Stimulated activated memory B cell treated with anti-CD40 and anti-IgM and Interleukin-4, amounts not matched to agents 10 μg/mL and 1 μg/mL and 100 μg/mL, for 72 hours (primary cell): ENCODE data around the gene ANKRD12.
A peak's percentile ranks its signal among the peaks of the same experiment; 100 is the strongest.

Source experiments
- ATAC-seq: fragments of 150-1000 bp; cut with Tn5 transposase; 2 replicates; pipeline ENCODE4 v1.10.0; 2021
- H3K27ac Mint-ChIP-seq: one replicate; pipeline ENCODE4 v1.8.0; 2022; ENCODE audit warnings: mild to moderate bottlenecking, mixed read lengths
- H3K27me3 Mint-ChIP-seq: one replicate; pipeline ENCODE4 v1.8.0; 2022; ENCODE audit warnings: mixed read lengths
- H3K36me3 Mint-ChIP-seq: one replicate; pipeline ENCODE4 v1.8.0; 2022; ENCODE audit warnings: mixed read lengths
- H3K4me1 Mint-ChIP-seq: one replicate; pipeline ENCODE4 v1.8.0; 2022; ENCODE audit warnings: mixed read lengths
- H3K4me3 Mint-ChIP-seq: one replicate; pipeline ENCODE4 v1.8.0; 2022; ENCODE audit warnings: mild to moderate bottlenecking, moderate library complexity, mixed read lengths
- H3K9me3 Mint-ChIP-seq: one replicate; pipeline ENCODE4 v1.8.0; 2022; ENCODE audit warnings: mixed read lengths

The ANKRD12 gene

GRCh38 chr18:9175115-9175514, 38.5 kb downstream of the ANKRD12 start:
- Mint-ChIP-seq H3K4me1 (peaks cover 73% of the 10 kb centered on the region), H3K4me3 (no peak overlapping the region), H3K27ac (peak overlapping the region; percentile 35), H3K27me3 (no peaks in the 10 kb centered on the region), H3K9me3 (peaks cover 6% of the 10 kb centered on the region), H3K36me3 (peaks cover 38% of the 10 kb centered on the region)
- ATAC-seq: no peak

GRCh38 chr18:9177031-9177430, 40.5 kb downstream of the ANKRD12 start:
- Mint-ChIP-seq H3K27ac (no peak overlapping the region), H3K36me3 (peaks cover 28% of the 10 kb centered on the region), H3K4me1 (peaks cover 76% of the 10 kb centered on the region), H3K4me3 (no peak overlapping the region), H3K27me3 (no peaks in the 10 kb centered on the region), H3K9me3 (peaks cover 3% of the 10 kb centered on the region)
- no peak for ATAC-seq

GRCh38 chr18:9177466-9177865, 40.9 kb downstream of the ANKRD12 start:
- no peaks in the 10 kb centered on the region for H3K27me3 Mint-ChIP-seq
- peaks cover 31% of the 10 kb centered on the region for H3K36me3 Mint-ChIP-seq
- H3K27ac Mint-ChIP-seq: no peak overlapping the region
- no peak overlapping the region for H3K4me3 Mint-ChIP-seq
- ATAC-seq: no peak
- peaks cover 3% of the 10 kb centered on the region for H3K9me3 Mint-ChIP-seq
- peaks cover 73% of the 10 kb centered on the region for H3K4me1 Mint-ChIP-seq

GRCh38 chr18:9178557-9178956, 42.0 kb downstream of the ANKRD12 start:
- H3K27me3 Mint-ChIP-seq: no peaks in the 10 kb centered on the region
- peaks cover 41% of the 10 kb centered on the region for H3K36me3 Mint-ChIP-seq
- ATAC-seq: no peak
- peaks cover 3% of the 10 kb centered on the region for H3K9me3 Mint-ChIP-seq
- peaks cover 73% of the 10 kb centered on the region for H3K4me1 Mint-ChIP-seq
- H3K27ac Mint-ChIP-seq: no peak overlapping the region
- H3K4me3 Mint-ChIP-seq: no peak overlapping the region

GRCh38 chr18:9181275-9181674, 44.7 kb downstream of the ANKRD12 start:
- Mint-ChIP-seq H3K36me3 (peaks cover 53% of the 10 kb centered on the region), H3K4me3 (peak overlapping the region; percentile 12), H3K4me1 (peaks cover 77% of the 10 kb centered on the region), H3K27me3 (no peaks in the 10 kb centered on the region), H3K27ac (peak overlapping the region; percentile 71), H3K9me3 (no peaks in the 10 kb centered on the region)
- no peak for ATAC-seq

GRCh38 chr18:9182852-9183399, 46.3 kb downstream of the ANKRD12 start:
- ATAC-seq: no peak
- peaks cover 75% of the 10 kb centered on the region for H3K4me1 Mint-ChIP-seq
- H3K9me3 Mint-ChIP-seq: no peaks in the 10 kb centered on the region
- peaks cover 53% of the 10 kb centered on the region for H3K36me3 Mint-ChIP-seq
- peak overlapping the region; percentile 29 for H3K27ac Mint-ChIP-seq
- H3K4me3 Mint-ChIP-seq: no peak overlapping the region
- H3K27me3 Mint-ChIP-seq: no peaks in the 10 kb centered on the region

GRCh38 chr18:9184998-9185613, 48.5 kb downstream of the ANKRD12 start:
- Mint-ChIP-seq H3K27me3 (no peaks in the 10 kb centered on the region), H3K36me3 (peaks cover 57% of the 10 kb centered on the region), H3K9me3 (no peaks in the 10 kb centered on the region), H3K4me3 (peak overlapping the region; percentile 59), H3K4me1 (peaks cover 59% of the 10 kb centered on the region), H3K27ac (peak overlapping the region; percentile 70)
- peak; percentile 56 for ATAC-seq

GRCh38 chr18:9188359-9189231, 52.0 kb downstream of the ANKRD12 start:
- H3K9me3 Mint-ChIP-seq: no peaks in the 10 kb centered on the region
- ATAC-seq: no peak
- H3K27me3 Mint-ChIP-seq: no peaks in the 10 kb centered on the region
- no peak overlapping the region for H3K4me3 Mint-ChIP-seq
- H3K27ac Mint-ChIP-seq: no peak overlapping the region
- H3K4me1 Mint-ChIP-seq: peaks cover 42% of the 10 kb centered on the region
- H3K36me3 Mint-ChIP-seq: peaks cover 62% of the 10 kb centered on the region

- Mint-ChIP-seq H3K4me1 (peaks cover 38% of the 10 kb centered on the region), H3K27me3 (no peaks in the 10 kb centered on the region), H3K9me3 (no peaks in the 10 kb centered on the region), H3K4me3 (no peak overlapping the region), H3K36me3 (peaks cover 59% of the 10 kb centered on the region), H3K27ac (no peak overlapping the region)
- no peak for ATAC-seq
Observed at GRCh38 chr18:9189491-9189890, 52.9 kb downstream of the ANKRD12 start.

- H3K4me1 Mint-ChIP-seq: peaks cover 17% of the 10 kb centered on the region
- no peak overlapping the region for H3K4me3 Mint-ChIP-seq
- H3K27me3 Mint-ChIP-seq: no peaks in the 10 kb centered on the region
Observed at GRCh38 chr18:9191658-9192256, 55.2 kb downstream of the ANKRD12 start.

GRCh38 chr18:9193031-9193430, 56.5 kb downstream of the ANKRD12 start:
- Mint-ChIP-seq H3K36me3 (peaks cover 54% of the 10 kb centered on the region), H3K4me1 (peaks cover 17% of the 10 kb centered on the region), H3K4me3 (no peak overlapping the region), H3K9me3 (no peaks in the 10 kb centered on the region), H3K27ac (peak overlapping the region; percentile 50), H3K27me3 (no peaks in the 10 kb centered on the region)
- no peak for ATAC-seq

More at GRCh38 chr18:9191658-9192256, 55.2 kb downstream of the ANKRD12 start:
- Mint-ChIP-seq H3K27ac (no peak overlapping the region), H3K9me3 (no peaks in the 10 kb centered on the region), H3K36me3 (peaks cover 55% of the 10 kb centered on the region)
- ATAC-seq: no peak

GRCh38 chr18:9196568-9196967, 60.0 kb downstream of the ANKRD12 start:
- Mint-ChIP-seq H3K4me1 (peaks cover 14% of the 10 kb centered on the region), H3K27me3 (no peaks in the 10 kb centered on the region), H3K9me3 (no peaks in the 10 kb centered on the region), H3K27ac (peak overlapping the region; percentile 29), H3K36me3 (peaks cover 45% of the 10 kb centered on the region), H3K4me3 (no peak overlapping the region)
- ATAC-seq: no peak

- no peak for ATAC-seq
- H3K36me3 Mint-ChIP-seq: peaks cover 22% of the 10 kb centered on the region
- no peak overlapping the region for H3K27ac Mint-ChIP-seq
- H3K9me3 Mint-ChIP-seq: no peaks in the 10 kb centered on the region
- no peak overlapping the region for H3K4me3 Mint-ChIP-seq
- H3K27me3 Mint-ChIP-seq: no peaks in the 10 kb centered on the region
- H3K4me1 Mint-ChIP-seq: no peaks in the 10 kb centered on the region
Observed at GRCh38 chr18:9199681-9200080, 63.1 kb downstream of the ANKRD12 start.

GRCh38 chr18:9201224-9201623, 64.6 kb downstream of the ANKRD12 start:
- no peaks in the 10 kb centered on the region for H3K9me3 Mint-ChIP-seq
- H3K27ac Mint-ChIP-seq: no peak overlapping the region
- no peaks in the 10 kb centered on the region for H3K4me1 Mint-ChIP-seq
- H3K4me3 Mint-ChIP-seq: no peak overlapping the region
- H3K36me3 Mint-ChIP-seq: peaks cover 7% of the 10 kb centered on the region
- no peaks in the 10 kb centered on the region for H3K27me3 Mint-ChIP-seq
- no peak for ATAC-seq

GRCh38 chr18:9204659-9205058, 68.1 kb downstream of the ANKRD12 start:
- H3K9me3 Mint-ChIP-seq: no peaks in the 10 kb centered on the region
- H3K27me3 Mint-ChIP-seq: no peaks in the 10 kb centered on the region
- H3K27ac Mint-ChIP-seq: no peak overlapping the region
- no peaks in the 10 kb centered on the region for H3K4me1 Mint-ChIP-seq
- no peak for ATAC-seq
- H3K36me3 Mint-ChIP-seq: no peaks in the 10 kb centered on the region
- no peak overlapping the region for H3K4me3 Mint-ChIP-seq
